Breast epithelium (tissue), 3 donors: Measurements from ENCODE around the gene DPF1.

ENCODE experiments used
- POLR2A ChIP-seq: fragments of 450-650 bp; IDR thresholded peaks from one replicate; pipeline ENCODE4 v1.6.1; 2016; ENCODE audit warnings: antibody characterized with exemption, mild to moderate bottlenecking, moderate library complexity
- TF ChIP-seq, protein P1 (sequence below), 3 donors: fragments of 450-650 bp; IDR thresholded peaks; one replicate each; pipeline ENCODE4 v1.5.1; 2016 to 2017; ENCODE audit warnings: antibody characterized with exemption in 3 of 3, mild to moderate bottlenecking in 3 of 3, moderate library complexity in 3 of 3

DNA sequence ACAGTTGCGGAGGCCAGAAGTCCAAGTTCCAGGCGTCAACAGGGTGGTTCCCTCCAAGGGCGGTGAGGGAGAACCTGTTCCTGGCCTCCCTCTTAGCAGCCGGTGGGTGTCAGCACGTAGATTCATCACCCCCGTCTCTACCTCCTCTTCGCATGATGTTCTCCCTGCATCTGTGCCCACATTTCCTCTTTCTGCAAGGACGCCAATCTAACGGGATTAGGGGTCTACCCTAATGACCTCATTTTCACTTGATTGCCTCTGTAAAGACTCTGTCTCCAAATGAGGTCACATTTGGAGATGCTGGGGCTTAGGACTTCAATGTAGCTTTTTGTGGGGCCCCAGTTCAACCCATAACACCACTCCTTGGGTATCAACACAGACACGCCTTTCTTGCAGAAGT lies 38.5 kb downstream of the DPF1 start:
- TF ChIP-seq, protein P1, sequence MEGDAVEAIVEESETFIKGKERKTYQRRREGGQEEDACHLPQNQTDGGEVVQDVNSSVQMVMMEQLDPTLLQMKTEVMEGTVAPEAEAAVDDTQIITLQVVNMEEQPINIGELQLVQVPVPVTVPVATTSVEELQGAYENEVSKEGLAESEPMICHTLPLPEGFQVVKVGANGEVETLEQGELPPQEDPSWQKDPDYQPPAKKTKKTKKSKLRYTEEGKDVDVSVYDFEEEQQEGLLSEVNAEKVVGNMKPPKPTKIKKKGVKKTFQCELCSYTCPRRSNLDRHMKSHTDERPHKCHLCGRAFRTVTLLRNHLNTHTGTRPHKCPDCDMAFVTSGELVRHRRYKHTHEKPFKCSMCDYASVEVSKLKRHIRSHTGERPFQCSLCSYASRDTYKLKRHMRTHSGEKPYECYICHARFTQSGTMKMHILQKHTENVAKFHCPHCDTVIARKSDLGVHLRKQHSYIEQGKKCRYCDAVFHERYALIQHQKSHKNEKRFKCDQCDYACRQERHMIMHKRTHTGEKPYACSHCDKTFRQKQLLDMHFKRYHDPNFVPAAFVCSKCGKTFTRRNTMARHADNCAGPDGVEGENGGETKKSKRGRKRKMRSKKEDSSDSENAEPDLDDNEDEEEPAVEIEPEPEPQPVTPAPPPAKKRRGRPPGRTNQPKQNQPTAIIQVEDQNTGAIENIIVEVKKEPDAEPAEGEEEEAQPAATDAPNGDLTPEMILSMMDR (IDR thresholded peaks at IDR 0.05) = no peak
- TF ChIP-seq POLR2A = no peak
